Measurements from ENCODE around the gene MAP3K5.
"Not testable (repeated sequence)": the region's sequence is repeated elsewhere in the genome, so short reads cannot be mapped to it uniquely, and the experiment has no call there.

Gene MAP3K5

GRCh38 chr6:136609873-136610706 is 182.2 kb downstream of the MAP3K5 start:
- peak; percentile 98 to 99 for DNase-seq (ENCODE audit: low read depth in 2 of 2)

GRCh38 chr6:136608991-136609390 is 183.3 kb downstream of the MAP3K5 start:
- peak; percentile 69 to 73 for DNase-seq (ENCODE audit: low read depth in 2 of 2)

GRCh38 chr6:136607932-136608772 is 184.1 kb downstream of the MAP3K5 start:
- no peak for DNase-seq (ENCODE audit: low read depth in 2 of 2)

- DNase-seq (ENCODE audit: low read depth in 2 of 2): no peak
Observed at GRCh38 chr6:136607204-136607931, 184.9 kb downstream of the MAP3K5 start.

GRCh38 chr6:136604928-136605510 is 187.3 kb downstream of the MAP3K5 start:
- DNase-seq (ENCODE audit: low read depth in 2 of 2): no peak

GRCh38 chr6:136604328-136604825 is 187.9 kb downstream of the MAP3K5 start:
- no peak for DNase-seq (ENCODE audit: low read depth in 2 of 2)

- no peak for DNase-seq (ENCODE audit: low read depth in 2 of 2)
Observed at GRCh38 chr6:136600818-136601217, 191.5 kb downstream of the MAP3K5 start.

- peak; percentile 70 to 73 for DNase-seq (ENCODE audit: low read depth in 2 of 2)
Observed at GRCh38 chr6:136599329-136600011, 192.8 kb downstream of the MAP3K5 start.

GRCh38 chr6:136598048-136598447 is 194.2 kb downstream of the MAP3K5 start:
- no peak for DNase-seq (ENCODE audit: low read depth in 2 of 2)

GRCh38 chr6:136594671-136595070 is 197.6 kb downstream of the MAP3K5 start:
- DNase-seq (ENCODE audit: low read depth in 2 of 2): no peak

GRCh38 chr6:136593748-136594490 is 198.4 kb downstream of the MAP3K5 start:
- peak; percentile 93 to 94 for DNase-seq (ENCODE audit: low read depth in 2 of 2)

- DNase-seq (ENCODE audit: low read depth in 2 of 2): peak in 1 of 2 experiments; percentile 37
Observed at GRCh38 chr6:136592930-136593673, 199.2 kb downstream of the MAP3K5 start.

GRCh38 chr6:136591617-136592016 is 200.7 kb downstream of the MAP3K5 start:
- DNase-seq (ENCODE audit: low read depth in 2 of 2): no peak

GRCh38 chr6:136590846-136591245 is 201.4 kb downstream of the MAP3K5 start:
- DNase-seq (ENCODE audit: low read depth in 2 of 2): not testable (repeated sequence)

- no peak for DNase-seq (ENCODE audit: low read depth in 2 of 2)
Observed at GRCh38 chr6:136587527-136587926, 204.8 kb downstream of the MAP3K5 start.

GRCh38 chr6:136586295-136586694 is 206.0 kb downstream of the MAP3K5 start:
- DNase-seq (ENCODE audit: low read depth in 2 of 2): peak; percentile 72 to 79

- not testable (repeated sequence) for DNase-seq (ENCODE audit: low read depth in 2 of 2)
Observed at GRCh38 chr6:136585523-136585922, 206.8 kb downstream of the MAP3K5 start.

GRCh38 chr6:136584290-136584689 is 208.0 kb downstream of the MAP3K5 start:
- DNase-seq (ENCODE audit: low read depth in 2 of 2): not testable (repeated sequence)

Measured in fibroblast of skin of left quadriceps (primary cell).